LHCN-M2 (cell line): ENCODE data around the gene NFKB1. TPM values are rescaled to one million over a fixed set of nuclear protein-coding genes. Genes with fewer than 3 reads are reported as not detected.
A peak's percentile ranks its signal among the peaks of the same experiment; 100 is the strongest.

Source experiments
- DNase-seq: peaks from one replicate; pipeline ENCODE4 v3.0.0-alpha.2; 2012; ENCODE audit warnings: low read depth
- total RNA-seq: library from RNA; depleted of rRNA; stranded (reverse); fragments of >200 nt; gene quantifications from 2 replicates; pipeline ENCODE4 v1.2.3, GENCODE V29; 2014; rRNA removed

The NFKB1 gene
- total RNA-seq, 1 experiment from 2014 or later, result 22.0 TPM

DNA sequence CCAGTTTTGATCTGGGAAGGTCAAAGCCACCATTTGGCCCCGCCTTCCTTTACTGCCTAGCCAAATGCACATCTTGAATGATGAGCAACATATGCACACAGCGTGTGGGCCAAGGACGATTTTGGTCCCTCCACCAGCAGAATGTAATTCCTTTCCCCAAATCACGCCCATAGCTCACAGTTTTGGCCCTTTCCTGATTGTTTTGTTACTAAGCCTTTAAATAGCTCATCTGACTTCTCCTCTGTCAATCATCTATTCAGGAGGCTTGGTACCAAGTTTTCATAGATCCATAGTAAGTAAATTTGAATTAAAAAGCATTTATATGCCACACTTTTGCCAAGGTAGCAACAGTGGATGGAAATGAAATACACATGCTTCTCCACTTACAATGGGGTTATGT lies 123.3 kb downstream of the NFKB1 start:
- no peak for DNase-seq

DNA sequence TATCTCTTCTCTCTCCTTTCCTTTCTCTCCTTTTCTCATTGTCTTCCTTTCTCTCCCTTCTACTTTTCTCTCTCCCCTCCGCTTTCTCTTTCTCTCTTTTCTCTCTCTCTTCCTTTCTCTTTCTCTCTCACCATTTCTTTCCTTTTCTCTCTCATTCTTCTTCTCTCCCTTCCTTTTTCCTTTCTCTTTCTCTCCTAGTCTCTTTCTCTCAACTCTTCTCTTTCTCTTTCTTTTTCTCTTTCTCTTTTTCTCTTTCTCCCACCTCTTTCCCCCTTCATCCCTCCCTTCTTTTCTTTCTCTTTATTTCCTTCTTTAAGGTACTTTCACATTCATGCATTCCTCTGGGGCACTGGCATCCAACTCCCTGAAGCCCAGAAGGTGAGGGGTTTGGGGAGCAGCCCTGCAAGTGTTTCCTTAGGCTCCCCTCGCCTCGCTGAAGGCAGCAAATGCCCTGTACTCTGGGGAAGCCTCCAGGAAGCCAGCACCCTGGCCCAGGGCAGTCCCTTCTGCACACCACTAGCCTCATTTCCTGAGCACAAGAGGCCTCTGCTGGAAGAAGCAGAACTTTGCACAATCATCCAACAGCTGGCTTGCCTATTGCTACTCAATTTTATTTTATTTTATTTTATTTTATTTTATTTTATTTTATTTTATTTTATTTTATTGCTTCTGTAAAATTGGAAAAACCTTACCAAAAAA lies 124.2 kb downstream of the NFKB1 start:
- DNase-seq, result peak; percentile 56

DNA sequence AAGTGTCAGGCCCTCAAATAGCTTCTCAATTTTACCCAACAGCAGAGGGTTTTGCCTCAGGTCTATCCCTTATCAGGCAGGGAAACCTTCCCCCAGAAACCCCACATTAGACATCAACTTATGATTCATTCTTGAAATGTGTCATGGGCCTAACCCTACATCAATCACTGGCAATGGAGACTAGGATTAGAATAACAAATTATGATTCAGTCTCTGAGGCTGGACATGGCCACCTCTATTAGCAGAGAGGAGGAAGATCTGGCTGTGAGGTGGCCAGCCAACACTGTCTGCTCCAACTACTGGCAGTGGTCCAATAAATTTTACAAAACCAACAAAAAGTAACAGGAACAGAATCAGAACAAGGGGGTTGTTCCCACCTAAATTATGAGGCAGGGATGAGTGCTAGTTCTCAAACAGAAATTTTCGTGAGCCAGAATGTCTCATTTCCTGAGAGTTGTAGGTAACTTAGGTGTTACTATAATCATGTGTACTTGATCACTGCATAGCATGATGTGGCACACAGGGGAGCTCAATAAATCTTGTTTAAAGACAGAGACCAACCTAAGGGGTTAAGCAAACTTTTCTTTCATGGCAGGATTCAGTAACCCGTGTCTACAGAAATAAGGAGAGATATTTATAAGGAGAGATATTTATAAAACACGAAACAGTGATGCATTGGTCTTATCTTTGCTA lies 126.8 kb downstream of the NFKB1 start:
- DNase-seq, result peak; percentile 73

DNA sequence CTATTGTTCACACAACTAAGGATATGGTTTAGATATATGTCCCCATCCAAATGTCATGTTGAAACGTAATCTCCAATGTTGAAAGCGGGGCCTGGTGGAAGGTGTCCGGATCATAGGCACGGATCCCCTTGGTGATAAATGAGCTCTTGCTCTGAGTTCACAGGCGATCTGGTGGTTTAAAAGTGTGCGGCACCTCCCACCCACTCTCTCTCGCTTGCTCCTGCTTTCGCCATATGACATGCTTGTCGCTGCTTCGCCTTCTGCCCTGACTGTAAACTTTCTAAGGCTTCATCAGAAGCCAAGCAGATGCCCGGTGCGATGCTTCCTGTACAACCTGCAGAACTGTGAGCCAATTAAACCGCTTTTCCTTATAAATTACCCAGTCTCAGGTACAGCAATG lies 128.5 kb downstream of the NFKB1 start:
- DNase-seq, result no peak

DNA sequence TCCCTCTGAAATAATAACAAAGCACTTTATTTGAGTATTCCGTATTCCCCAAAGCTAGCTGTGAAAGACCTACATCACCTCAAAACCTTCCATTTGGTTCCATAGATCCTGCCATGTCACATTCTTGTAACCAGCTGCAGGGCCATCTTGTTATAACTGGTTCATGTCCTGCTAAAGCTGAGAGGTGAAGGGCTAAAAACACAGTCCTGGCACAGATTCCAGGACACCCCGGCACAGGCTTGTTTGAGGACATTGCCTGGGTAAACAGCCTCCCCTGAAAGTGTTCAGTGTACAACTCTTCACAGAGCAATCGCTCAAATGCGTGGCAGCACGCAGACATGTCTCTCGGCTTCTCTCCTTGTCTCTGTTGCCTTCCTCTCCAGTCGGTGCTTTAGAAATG lies 130.5 kb downstream of the NFKB1 start:
- no peak for DNase-seq

- DNase-seq, result no peak
These were observed 131.3 kb downstream of the NFKB1 start for GRCh38 chr4:102632241-102633065.

DNA sequence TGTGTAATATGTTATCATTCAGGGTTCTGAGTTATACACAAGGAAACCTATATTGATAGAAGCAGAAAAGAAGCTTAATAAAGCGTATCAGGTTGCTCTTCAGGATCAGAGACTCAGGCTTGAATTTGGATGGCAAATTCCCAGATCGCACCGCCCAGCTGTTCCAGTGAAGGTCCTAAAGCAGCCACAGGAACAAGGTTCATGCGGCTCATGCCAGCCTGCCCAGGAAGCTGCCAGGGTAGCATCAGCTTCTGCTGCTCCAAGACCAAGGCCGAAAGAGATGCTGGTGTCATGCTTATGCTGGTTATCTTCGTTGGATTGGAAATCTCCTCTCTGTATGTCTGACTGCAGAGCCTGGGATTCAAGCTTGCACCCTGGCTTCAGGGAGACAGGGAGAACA lies 131.9 kb downstream of the NFKB1 start:
- DNase-seq, result no peak

GRCh38 chr4:102637391-102637790 lies 136.2 kb downstream of the NFKB1 start:
- no peak for DNase-seq

DNA sequence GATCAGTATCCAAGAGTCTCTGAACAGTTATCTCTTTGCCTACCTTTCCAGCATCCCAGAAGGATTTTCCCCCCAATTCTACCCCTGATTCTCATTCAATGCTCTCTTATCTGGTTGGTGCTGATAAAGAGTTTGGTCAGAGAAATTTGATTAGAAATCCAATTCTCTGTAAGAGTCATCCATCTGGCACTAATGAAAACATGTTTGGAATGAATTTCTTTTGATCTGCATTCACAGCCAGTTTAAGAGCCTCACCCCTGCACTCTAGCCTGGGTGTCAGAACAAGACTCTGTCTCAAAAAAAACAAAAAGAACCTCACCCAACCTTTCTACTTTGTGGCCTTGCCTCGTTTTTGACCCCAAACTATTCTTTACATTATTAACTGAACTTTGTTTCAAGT lies 137.5 kb downstream of the NFKB1 start:
- no peak for DNase-seq

- DNase-seq, result no peak
These were observed 138.4 kb downstream of the NFKB1 start for GRCh38 chr4:102639598-102639997.

GRCh38 chr4:102640669-102641068 lies 139.5 kb downstream of the NFKB1 start:
- peak; percentile 64 for DNase-seq

DNA sequence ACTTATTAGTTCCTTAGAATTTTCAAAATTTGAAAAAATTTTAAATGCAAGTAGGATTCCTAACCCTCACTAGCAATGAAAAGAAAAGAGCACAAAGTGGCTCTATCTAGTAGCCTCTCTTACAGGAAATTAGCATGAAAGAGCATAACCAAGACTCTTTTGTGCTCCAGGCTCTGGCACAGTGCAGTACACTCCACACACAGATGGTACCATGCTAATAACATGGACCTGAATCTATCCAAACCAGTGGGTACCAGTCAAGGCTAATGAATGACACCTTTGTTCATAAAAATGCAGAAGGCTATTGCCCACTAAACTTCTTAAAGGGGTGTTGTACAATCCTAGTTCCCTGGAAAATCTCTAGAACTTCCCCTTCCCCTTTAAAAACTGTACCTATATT lies 140.6 kb downstream of the NFKB1 start:
- DNase-seq, result no peak

DNA sequence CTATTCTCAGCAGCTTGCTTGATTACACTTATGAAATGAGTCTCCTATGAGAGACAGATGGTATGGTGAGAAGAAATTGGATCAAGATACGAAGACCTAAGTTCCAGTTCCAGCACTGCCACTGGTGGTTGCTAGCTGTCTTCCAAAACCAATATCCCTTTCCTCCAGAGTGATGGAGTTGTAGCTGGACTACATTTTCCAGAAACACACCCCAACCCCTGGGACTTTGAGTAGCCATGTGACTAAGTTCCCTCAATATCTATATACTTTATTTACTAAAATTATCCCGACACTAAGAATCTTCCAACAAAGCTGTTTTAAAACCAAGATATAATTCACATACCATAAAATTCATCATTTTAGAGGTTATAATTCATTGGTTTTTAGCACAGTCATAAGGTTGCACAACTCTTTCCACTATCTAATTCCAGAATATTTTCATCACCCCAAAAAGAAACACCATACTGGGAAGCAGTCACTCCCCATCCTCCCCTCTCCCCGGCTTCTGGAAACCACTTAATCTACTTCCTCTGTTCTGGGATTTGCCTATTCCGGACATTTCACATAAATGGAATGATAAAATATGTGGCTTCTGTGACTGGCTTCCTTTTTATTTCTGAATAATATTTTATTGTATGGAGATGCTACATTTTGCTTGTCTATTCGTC lies 141.6 kb downstream of the NFKB1 start:
- DNase-seq, result peak; percentile 62

DNA sequence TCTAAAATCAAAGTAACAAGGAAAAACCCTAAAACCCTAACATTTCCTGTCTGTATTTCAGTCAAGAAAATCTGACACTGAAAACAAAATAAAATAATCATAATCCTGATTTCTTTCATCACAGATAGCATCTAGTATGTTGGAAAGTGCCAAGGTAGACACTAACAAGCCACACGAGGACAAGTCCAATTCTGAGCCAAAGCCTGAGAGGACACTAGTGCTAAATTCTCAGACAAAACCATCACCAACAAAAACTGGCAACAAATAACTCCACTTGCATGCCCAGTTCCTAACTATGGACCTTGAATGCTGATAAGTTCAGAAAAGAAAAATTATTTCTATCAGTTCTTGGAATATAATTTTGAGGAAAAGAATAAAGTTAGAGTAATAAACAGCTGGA lies 146.0 kb downstream of the NFKB1 start:
- DNase-seq, result no peak

GRCh38 chr4:102657206-102657605 lies 156.0 kb downstream of the NFKB1 start:
- no peak for DNase-seq

- DNase-seq, result peak; percentile 78
These were observed 161.9 kb downstream of the NFKB1 start for GRCh38 chr4:102663073-102663472.

- peak; percentile 44 for DNase-seq
These were observed 164.4 kb downstream of the NFKB1 start for GRCh38 chr4:102665527-102665926.

Other genes starting within 250 kb of the NFKB1 start
- gene SLC39A8, start 155.9 kb upstream of the NFKB1 start, total RNA-seq, result 35.3 and 38.7 TPM in 2 replicates